Measurements from ENCODE around the gene HSPA4L. TPM values are rescaled to one million over a fixed set of nuclear protein-coding genes. Genes with fewer than 3 reads are reported as not detected.

The HSPA4L gene
- total RNA-seq, 2 donors from 2014 or later, result 5.3 to 17.7 TPM

DNA sequence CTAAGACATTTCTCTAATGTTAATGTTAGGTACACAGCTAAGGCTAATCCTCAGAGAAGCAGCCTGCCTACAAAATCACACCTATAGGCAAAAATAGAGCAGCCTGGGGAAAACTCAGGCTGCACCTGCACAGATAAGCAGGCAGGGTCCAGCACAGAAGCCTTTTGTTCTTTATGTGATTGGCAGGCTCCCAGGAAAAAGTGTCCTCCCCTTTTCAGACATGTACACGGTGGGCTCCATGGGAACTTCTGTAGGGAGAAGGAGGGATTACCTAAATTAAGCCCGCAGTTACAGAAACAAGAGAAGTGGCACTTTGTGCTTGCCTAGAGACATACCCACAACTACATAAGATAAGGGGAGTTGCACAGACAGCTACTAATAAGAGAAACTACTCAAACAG, 4.0 kb upstream of the HSPA4L start:
- DNase-seq, result no peak
- intact Hi-C loops (cut with DNase I), result no loop called here
- H3K27me3 ChIP-seq, result no peaks in the 10 kb centered on the region

DNA sequence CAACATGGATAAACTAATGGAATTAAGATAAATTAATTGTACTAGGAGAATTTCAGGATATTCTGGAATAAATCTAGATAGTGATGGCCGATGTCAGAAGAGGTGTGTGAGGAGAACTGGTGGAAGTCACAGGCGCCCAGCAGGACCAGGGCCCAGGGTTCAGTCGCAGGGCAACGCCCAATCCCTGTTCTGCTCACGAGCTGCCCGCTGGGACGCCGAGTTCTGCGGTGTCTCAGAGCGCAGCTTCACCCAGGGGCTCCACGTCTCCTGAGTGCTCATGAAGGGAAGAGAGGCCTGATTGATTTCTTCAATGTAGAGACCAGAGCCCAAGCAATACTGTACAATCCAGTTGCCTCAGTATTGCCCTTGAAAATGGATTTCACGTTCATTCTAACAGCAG, 1.5 kb upstream of the HSPA4L start:
- no peaks in the 10 kb centered on the region for H3K9me3 ChIP-seq
- TF ChIP-seq, protein P1, sequence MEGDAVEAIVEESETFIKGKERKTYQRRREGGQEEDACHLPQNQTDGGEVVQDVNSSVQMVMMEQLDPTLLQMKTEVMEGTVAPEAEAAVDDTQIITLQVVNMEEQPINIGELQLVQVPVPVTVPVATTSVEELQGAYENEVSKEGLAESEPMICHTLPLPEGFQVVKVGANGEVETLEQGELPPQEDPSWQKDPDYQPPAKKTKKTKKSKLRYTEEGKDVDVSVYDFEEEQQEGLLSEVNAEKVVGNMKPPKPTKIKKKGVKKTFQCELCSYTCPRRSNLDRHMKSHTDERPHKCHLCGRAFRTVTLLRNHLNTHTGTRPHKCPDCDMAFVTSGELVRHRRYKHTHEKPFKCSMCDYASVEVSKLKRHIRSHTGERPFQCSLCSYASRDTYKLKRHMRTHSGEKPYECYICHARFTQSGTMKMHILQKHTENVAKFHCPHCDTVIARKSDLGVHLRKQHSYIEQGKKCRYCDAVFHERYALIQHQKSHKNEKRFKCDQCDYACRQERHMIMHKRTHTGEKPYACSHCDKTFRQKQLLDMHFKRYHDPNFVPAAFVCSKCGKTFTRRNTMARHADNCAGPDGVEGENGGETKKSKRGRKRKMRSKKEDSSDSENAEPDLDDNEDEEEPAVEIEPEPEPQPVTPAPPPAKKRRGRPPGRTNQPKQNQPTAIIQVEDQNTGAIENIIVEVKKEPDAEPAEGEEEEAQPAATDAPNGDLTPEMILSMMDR (IDR thresholded peaks at IDR 0.05), result no peak
- H3K4me3 ChIP-seq, result no peak overlapping the region
- DNase-seq, result no peak
- H3K4me1 ChIP-seq, result no peaks in the 10 kb centered on the region
- no peaks in the 10 kb centered on the region for H3K36me3 ChIP-seq
- H3K27ac ChIP-seq, result no peak overlapping the region
- intact Hi-C loops (cut with DNase I), result no loop called here
- H3K27me3 ChIP-seq, result no peaks in the 10 kb centered on the region
- H3K9ac ChIP-seq (ENCODE audit: low read depth in 2 of 2, low read length in 2 of 2), result no peak overlapping the region

More for the DNA sequence above, 4.0 kb upstream of the HSPA4L start:
- H3K9ac ChIP-seq (ENCODE audit: low read depth in 2 of 2, low read length in 2 of 2), result no peak overlapping the region
- H3K36me3 ChIP-seq, result no peaks in the 10 kb centered on the region
- TF ChIP-seq, protein P1 (IDR thresholded peaks at IDR 0.05), result no peak
- no peaks in the 10 kb centered on the region for H3K4me1 ChIP-seq
- H3K9me3 ChIP-seq, result no peaks in the 10 kb centered on the region
- no peak overlapping the region for H3K27ac ChIP-seq
- no peak overlapping the region for H3K4me3 ChIP-seq

DNA sequence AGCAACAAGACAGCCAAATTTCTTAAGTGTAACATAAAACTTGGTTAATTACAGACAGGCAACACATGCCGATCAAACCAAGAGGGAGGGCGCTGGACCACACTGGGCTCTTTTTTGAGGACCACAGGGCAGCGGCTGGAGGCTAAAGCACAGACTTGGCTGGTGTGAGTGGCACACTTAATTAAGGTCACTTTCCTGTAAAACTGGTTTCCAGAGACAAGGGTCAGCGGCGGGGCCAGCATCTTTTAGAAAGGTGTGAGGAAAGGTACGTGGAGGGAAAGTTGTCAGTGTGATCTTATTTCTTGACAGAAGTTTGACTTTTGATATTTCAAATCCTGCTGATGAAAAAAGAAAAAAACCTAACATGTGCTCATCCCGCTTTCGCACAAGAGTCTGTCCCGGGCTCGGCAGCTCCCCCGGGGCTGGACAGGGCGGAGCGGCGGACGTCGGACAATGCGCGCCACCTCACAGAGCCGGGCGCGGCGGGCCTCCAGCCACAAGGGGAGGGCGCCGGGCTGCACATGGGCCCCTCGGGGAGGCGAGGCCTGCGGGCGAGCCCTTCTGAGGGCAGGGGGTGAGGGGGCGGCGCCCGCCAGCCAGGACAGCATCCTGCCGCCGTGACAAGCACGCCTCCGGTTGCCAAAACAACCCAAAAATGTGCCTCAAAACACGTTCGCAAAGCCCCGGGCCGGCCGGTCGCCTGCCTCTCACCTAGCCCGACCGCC, 660 bp upstream of the HSPA4L start:
- DNase-seq, result no peak
- H3K27ac ChIP-seq, result peak overlapping the region; percentile 40
- intact Hi-C loops (cut with DNase I), result no loop called here

DNA sequence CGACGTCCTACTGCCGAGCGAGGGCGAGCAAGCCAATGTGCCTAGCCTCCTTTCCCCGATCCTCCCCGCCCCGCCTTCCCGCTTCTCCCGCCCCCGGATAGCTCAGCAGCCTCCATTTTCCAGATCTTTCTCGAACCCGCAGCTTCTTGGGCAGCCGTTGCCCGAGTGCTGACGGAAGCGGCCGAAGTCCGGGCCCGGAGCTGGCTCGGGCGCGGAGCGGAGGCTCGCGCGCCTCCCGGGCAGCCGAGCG, 172 bp upstream of the HSPA4L start:
- no peaks in the 10 kb centered on the region for H3K4me1 ChIP-seq
- peak overlapping the region; percentile 64 to 89 for H3K9ac ChIP-seq (ENCODE audit: low read depth in 2 of 2, low read length in 2 of 2)
- H3K9me3 ChIP-seq, result no peaks in the 10 kb centered on the region
- H3K27ac ChIP-seq, result peak overlapping the region; percentile 40
- peak; percentile 91 for DNase-seq
- no peaks in the 10 kb centered on the region for H3K27me3 ChIP-seq
- TF ChIP-seq, protein P1 (IDR thresholded peaks at IDR 0.05), result no peak
- intact Hi-C loops (cut with DNase I), result no loop called here
- peak overlapping the region; percentile 62 for H3K4me3 ChIP-seq
- H3K36me3 ChIP-seq, result no peaks in the 10 kb centered on the region

More for the DNA sequence above, 660 bp upstream of the HSPA4L start:
- TF ChIP-seq, protein P1 (IDR thresholded peaks at IDR 0.05), result no peak
- Histone ChIP-seq H3K36me3 (no peaks in the 10 kb centered on the region), H3K9ac (ENCODE audit: low read depth in 2 of 2, low read length in 2 of 2) (peak overlapping the region; percentile 64 to 89), H3K4me3 (peak overlapping the region; percentile 62), H3K4me1 (no peaks in the 10 kb centered on the region), H3K27me3 (no peaks in the 10 kb centered on the region), H3K9me3 (no peaks in the 10 kb centered on the region)

GRCh38 chr4:127783026-127783769, 1.1 kb downstream of the HSPA4L start:
- no peaks in the 10 kb centered on the region for H3K4me1 ChIP-seq
- no peaks in the 10 kb centered on the region for H3K9me3 ChIP-seq
- H3K36me3 ChIP-seq, result no peaks in the 10 kb centered on the region
- TF ChIP-seq, protein P1 (IDR thresholded peaks at IDR 0.05), result no peak
- peak overlapping the region; percentile 72 to 89 for H3K9ac ChIP-seq (ENCODE audit: low read depth in 2 of 2, low read length in 2 of 2)
- no peaks in the 10 kb centered on the region for H3K27me3 ChIP-seq
- peak overlapping the region; percentile 65 for H3K27ac ChIP-seq
- peak; percentile 75 for DNase-seq
- intact Hi-C loops (cut with DNase I), result no loop called here
- peak overlapping the region; percentile 62 for H3K4me3 ChIP-seq
